Mesangial cell (primary cell): ENCODE results near the gene PCDHGA9. TPM values are rescaled to one million over a fixed set of nuclear protein-coding genes. Genes with fewer than 3 reads are reported as not detected.

Experiments used
- total RNA-seq: library from RNA; depleted of rRNA; stranded (reverse); fragments of >200 nt; gene quantifications from 2 replicates; pipeline ENCODE4 v1.2.3, GENCODE V29; 2015

The PCDHGA9 gene
- total RNA-seq: 0.98 and 6.1 TPM in 2 replicates

GRCh38 chr5:141402553-141403243 is at the start of gene PCDHGA9:
PCDHGA9 (plus strand) TSS chr5:141402778; CDS start chr5:141402953, 175 bp downstream.

GRCh38 chr5:141354900-141355469 is 47.6 kb upstream of the PCDHGA9 start, which contains the start of gene PCDHGA4:
PCDHGA4 (plus strand) TSS chr5:141355021; CDS start chr5:141355108, 87 bp downstream.

GRCh38 chr5:141359790-141360426 is 42.7 kb upstream of the PCDHGA9 start, which contains the start of gene PCDHGB2:
PCDHGB2 (plus strand) TSS chr5:141359994; CDS start chr5:141360136, 142 bp downstream.

GRCh38 chr5:141363952-141364660 is 38.5 kb upstream of the PCDHGA9 start, which contains the start of gene PCDHGA5:
PCDHGA5 (plus strand) TSS chr5:141364162; CDS start chr5:141364331, 169 bp downstream.

GRCh38 chr5:141369994-141370848 is 32.4 kb upstream of the PCDHGA9 start, which contains the start of gene PCDHGB3:
PCDHGB3 (plus strand) TSS chr5:141370242; CDS start chr5:141370395, 153 bp downstream.

GRCh38 chr5:141373673-141374317 is 28.8 kb upstream of the PCDHGA9 start, which contains the start of gene PCDHGA6:
PCDHGA6 (plus strand) TSS chr5:141373891; CDS start chr5:141374084, 193 bp downstream.

GRCh38 chr5:141382469-141383294 is 19.9 kb upstream of the PCDHGA9 start, which contains the start of gene PCDHGA7:
PCDHGA7 (plus strand) TSS chr5:141382742; CDS start chr5:141382900, 158 bp downstream.

GRCh38 chr5:141387557-141388311 is 14.8 kb upstream of the PCDHGA9 start, which contains the start of gene PCDHGB4:
PCDHGB4 (plus strand) TSS chr5:141387698; CDS start chr5:141387885, 187 bp downstream.

GRCh38 chr5:141392429-141393198 is 10.0 kb upstream of the PCDHGA9 start, which contains the start of gene PCDHGA8:
PCDHGA8 (plus strand) TSS chr5:141392633; CDS start chr5:141392814, 181 bp downstream.

GRCh38 chr5:141397756-141398551 is 4.6 kb upstream of the PCDHGA9 start, which contains the start of gene PCDHGB5:
PCDHGB5 (plus strand) TSS chr5:141397947; CDS start chr5:141398128, 181 bp downstream.

GRCh38 chr5:141407790-141408505 is 5.4 kb downstream of the PCDHGA9 start, which contains the start of gene PCDHGB6:
PCDHGB6 (plus strand) TSS chr5:141408021; CDS start chr5:141408203, 182 bp downstream.

GRCh38 chr5:141412854-141413539 is 10.4 kb downstream of the PCDHGA9 start, which contains the start of gene PCDHGA10:
PCDHGA10 (plus strand) TSS chr5:141412987; CDS start chr5:141413176, 189 bp downstream.

GRCh38 chr5:141417494-141418172 is 15.1 kb downstream of the PCDHGA9 start, which contains the start of gene PCDHGB7:
PCDHGB7 (plus strand) TSS chr5:141417677; CDS start chr5:141417860, 183 bp downstream.

GRCh38 chr5:141420855-141421488 is 18.4 kb downstream of the PCDHGA9 start, which contains the start of gene PCDHGA11:
PCDHGA11 (plus strand) TSS chr5:141421051; CDS start chr5:141421228, 177 bp downstream.

